Endometrial microvascular endothelial cells (primary cell): ENCODE results near the gene RAD51B. TPM values are rescaled to one million over a fixed set of nuclear protein-coding genes. Genes with fewer than 3 reads are reported as not detected.
"Not testable (repeated sequence)": the region's sequence is repeated elsewhere in the genome, so short reads cannot be mapped to it uniquely, and the experiment has no call there.

Source experiments
- in situ Hi-C: cut with HindIII; loops from 2 replicates; pipeline ENCODE4 v1.10.0; 2017; ENCODE audit warnings: low sequenced_read_pairs, low pct_unique_long_range_greater_than_20kb; ENCODE audit errors: inconsistent ontology term
- total RNA-seq: library from RNA; depleted of rRNA; stranded (reverse); fragments of >200 nt; gene quantifications from one replicate; pipeline ENCODE4 v1.2.3, GENCODE V29; 2015; ENCODE audit errors: inconsistent ontology term

Gene RAD51B
- total RNA-seq, 1 donor from 2014 or later = 16.4 TPM

DNA sequence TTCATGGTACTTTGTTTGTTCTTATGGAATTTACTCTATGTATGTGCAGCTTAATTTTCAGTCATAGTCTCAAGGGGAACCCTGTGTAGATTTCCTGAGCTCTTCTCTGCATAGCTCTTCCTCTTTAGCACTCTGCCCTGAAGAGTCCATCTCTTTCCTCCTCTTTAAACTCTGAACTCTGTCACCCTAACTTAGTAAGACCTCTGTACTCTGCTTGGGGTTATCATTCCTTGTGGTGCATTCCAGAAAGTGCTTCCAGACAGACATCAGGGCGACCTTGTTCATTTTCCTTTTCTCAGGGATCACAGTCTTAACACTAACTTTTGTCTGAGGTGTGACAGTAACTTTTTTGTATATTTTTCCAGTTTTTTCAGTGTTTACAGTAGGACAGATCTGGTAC is 179.3 kb downstream of the RAD51B start:
- in situ Hi-C loops = no loop called here

DNA sequence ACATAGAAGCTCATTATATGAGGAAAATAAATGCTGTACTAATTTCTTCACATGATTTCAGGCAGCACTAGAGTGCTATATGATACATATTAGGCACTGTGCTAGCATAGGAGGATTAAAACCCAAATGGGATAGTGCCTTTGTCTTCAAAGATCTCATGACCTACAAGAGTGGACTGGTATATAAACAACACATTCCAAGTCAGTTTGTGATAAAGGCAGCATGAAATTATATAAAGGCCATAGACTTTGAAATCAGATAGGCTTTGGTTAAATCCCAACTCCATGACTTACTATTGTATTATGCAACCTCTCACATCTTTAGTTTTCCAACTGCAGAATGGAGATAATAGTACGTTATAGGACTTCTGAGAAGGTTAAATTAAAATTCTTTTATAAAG is 179.7 kb downstream of the RAD51B start:
- in situ Hi-C loops = no loop called here

GRCh38 chr14:67999705-68000384 is 180.3 kb downstream of the RAD51B start:
- in situ Hi-C loops = no loop called here

DNA sequence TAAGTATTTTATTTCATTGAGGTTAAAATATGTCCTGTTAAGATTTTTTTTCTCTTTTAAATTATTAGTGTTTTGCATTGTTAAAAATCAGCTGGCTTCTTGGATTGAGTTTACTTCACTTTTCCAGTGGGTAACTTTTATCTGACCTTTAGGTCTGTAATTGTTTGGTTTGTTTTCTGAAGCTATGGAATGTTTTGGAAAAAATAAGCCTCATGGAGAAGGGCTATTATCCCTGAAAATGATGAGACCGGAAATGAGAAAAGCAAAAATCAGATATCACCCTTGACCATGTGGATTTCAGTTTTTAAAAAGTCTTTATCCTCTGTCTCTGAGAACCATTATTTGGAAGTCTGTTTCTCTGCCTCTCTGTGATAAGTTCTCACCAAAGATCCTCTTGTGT is 180.9 kb downstream of the RAD51B start:
- in situ Hi-C loops = no loop called here

DNA sequence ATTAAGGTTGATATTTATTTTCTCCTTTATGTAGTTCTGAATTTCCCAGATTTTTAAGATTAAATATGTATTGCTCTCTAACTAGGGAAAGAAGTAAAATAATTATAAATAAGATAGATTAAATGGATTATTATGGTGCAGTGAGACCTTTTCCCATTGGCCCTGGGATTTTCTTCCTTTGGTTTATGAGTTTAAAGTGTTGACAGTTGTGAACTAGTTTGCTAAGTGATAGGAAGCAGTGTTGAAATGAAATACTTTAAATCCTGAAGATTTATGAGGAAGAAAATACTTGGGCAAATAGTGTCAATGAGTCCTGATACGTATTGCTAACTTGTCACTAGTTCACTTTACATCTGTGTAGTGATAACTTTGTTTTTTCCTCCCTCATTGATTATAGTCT is 188.9 kb downstream of the RAD51B start:
- in situ Hi-C loops = no loop called here

DNA sequence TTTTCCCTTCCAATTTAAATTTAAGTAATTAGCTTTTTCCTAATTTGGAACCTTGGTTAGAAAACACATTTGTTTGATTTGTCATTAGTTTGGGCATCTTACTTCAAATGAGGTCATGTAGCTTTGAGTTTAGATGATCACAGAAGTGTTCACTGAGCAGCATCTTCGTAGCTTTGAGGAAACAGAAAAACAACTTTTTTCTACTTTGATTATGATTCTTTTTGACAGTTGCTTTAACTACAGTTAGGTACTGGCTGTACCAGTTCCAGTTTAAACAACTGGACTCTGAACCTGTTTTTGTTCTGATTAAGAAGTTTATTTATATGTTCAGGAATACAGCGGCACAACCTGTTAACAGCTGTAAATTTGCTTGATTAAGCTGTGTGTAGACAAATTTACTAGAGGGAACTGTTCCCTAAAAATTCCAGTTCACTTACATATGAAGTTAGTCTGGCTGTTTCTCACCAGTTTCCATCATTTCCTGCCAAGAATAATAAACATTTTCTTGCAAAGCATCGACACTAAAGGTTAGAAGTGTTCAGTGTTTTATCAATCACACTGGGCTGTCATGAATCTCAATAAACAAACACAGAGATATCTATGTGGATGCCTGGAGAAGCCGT is 191.9 kb downstream of the RAD51B start:
- in situ Hi-C loops = no loop called here

DNA sequence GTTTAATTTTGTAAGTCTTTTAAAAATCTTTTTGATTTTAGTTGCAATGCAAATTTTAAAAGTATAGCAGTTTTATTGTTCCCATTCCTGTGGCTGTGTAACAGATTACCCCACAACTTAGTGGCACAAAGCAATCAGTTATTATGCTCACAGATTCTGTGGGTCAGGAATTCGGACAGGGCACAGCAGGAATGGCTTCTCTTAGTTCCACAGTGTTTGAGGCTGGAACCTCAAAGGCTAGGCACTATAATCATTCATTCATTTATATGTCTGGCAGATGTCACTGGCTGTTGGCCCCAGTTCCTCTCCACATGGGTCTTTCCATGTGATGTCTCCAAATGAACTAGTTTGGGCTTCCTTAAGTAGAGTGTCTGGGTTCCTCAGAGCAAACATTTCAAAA is 193.3 kb downstream of the RAD51B start:
- in situ Hi-C loops = no loop called here

GRCh38 chr14:68013326-68013725 is 193.7 kb downstream of the RAD51B start:
- in situ Hi-C loops = no loop called here

DNA sequence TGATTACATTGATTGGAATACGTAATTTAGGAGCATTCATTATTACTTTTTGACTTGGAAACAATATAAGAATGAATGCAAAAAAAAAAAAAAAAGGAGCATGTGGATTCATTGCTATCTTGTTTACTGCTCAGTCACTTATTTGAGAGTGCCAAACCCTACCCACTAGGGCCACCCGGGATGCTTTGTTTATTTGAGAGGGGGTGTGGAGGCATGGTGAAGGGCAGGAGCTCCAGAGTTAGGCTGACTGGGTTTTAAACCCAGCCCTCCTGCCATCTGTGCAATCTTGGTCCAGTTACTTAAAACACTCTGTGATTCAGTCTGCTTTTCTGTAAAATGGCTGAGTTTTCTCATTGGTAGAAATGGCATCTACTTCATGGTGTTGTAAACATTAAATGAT is 195.2 kb downstream of the RAD51B start:
- in situ Hi-C loops = no loop called here

DNA sequence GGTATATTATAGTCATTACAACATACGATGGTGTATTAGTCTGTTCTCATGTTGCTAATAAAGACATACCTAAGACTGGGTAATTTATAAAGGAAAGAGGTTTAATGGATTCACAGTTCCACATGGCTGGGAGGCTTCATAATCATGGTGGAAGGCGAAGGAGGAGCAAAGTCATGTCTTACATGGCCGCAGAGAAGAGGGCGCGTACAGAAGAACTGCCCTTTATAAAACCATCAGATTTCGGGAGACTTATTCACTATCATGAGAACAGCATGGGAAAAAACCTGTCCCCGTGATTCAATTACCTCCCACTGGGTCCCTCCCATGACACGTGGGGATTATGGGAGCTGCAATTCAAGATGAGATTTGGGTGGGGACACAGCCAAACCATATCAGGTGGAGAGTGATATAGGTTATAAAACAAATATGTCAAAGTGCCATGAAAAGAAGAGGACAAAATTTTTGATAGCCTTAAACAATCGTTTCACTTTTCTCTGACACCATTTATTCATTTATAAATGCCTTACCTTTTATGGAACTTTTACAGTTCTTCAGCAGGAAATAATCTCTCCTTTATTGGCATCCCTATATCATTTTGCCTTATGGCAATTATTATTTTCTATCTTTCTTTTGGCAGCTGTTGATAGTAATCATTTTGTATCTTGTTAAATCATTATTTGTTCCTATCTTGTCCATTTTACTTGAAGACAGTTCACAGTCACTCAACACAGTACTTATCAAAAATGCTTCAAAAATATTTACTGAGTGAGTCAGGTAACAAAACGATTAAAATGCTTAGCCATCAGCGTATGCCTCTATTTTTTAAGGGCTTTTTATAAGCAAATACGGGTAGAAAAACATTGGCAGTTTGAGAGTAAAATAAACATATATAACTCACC is 196.0 kb downstream of the RAD51B start:
- in situ Hi-C loops = no loop called here

DNA sequence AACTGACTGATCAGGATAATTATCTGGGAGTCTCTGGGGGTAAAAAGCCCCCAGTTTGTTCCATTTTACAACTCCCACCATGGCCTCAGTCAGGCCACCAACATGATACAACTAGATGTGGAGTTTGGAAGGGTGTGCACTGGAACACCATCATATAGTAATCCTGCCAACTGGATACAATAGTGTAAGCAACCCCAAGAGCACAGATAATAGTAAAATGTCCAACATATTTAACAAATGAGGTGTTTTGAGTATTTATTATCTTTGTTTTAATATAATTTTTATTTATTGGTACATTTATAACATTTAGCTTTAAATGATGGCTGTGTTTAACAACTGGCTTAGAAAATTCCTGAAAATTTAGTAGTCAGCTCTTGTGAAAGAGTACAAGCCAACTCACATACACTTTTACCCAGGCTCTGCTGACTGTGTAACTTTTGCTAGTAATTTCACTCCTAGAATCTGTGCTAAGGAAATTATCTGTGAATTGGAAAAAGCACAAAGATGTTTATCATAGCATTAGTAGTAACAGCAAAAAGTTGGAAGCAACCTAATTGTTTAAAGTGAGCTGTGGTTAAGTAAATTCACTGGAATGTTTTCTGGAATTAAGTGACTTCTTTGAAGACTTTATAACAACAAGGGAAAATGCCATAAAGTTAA is 196.8 kb downstream of the RAD51B start:
- in situ Hi-C loops = no loop called here

- in situ Hi-C loops = no loop called here
Measured at GRCh38 chr14:68018598-68018997, 199.0 kb downstream of the RAD51B start.

DNA sequence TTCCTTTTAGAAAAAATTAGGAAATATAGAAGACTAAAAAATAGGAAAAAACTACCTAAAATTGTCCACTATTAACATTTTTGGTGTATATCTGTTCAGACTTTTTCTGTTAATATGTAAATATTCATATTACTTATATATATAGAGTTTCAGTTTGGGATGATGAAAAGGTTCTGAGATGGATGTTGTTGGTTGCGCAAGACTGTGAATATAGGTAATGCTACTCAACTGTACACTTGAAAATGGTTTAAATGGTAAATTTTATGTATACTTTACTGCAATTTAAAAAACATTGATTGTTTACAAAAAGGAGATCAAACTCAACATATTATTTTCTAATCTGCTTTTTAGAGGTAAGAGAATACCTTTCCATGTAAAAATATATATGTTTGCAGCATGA is 200.9 kb downstream of the RAD51B start:
- in situ Hi-C loops = no loop called here

DNA sequence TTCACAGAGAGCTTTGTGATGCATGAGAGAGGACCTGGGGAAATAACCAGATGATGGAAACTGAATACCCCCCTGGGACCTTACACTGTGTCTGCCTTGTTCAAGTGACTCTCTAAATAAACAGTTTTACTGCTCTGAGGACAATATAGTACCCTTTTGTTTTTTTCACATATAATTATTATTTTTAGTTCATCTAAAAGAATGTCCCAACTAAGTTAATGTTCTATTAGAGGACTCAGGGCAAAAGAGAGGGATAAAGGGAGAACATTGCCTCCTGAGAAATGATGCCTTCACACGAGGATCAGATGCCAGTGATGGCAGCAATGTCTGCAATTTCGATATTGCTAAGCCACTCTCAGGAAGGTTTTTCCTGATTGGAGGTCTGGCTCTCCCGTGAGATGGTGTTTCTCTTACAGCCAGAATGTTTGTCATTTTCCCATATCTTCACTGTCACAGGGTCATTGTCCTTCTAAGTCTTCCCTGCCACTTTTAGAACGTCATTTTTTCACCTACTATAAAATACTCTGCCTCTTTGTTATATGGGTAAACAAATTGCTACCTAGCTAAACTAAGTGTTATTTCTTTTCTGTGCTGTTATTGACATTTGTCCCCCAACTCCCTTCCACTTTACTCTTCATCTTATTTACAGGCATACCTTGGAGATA is 201.6 kb downstream of the RAD51B start:
- in situ Hi-C loops = no loop called here

DNA sequence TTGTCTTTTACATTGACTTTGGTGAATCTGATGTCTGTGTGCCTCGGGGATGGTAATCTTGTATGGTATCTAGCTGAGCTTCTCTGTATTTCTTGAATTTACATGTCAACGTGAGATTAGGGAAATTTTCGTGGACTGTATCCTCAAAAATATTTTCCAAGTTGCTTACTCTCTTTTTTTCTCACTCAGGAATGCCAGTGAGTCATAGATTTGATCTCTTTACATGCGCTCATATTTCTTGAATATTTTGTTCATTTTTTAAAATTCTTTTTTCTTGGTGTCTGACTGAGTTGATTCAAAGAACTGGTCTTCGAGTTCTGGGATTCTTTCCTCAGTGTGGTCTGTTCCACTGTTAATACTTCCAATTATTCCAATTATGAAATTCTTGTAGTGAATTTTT is 207.7 kb downstream of the RAD51B start:
- in situ Hi-C loops = no loop called here

DNA sequence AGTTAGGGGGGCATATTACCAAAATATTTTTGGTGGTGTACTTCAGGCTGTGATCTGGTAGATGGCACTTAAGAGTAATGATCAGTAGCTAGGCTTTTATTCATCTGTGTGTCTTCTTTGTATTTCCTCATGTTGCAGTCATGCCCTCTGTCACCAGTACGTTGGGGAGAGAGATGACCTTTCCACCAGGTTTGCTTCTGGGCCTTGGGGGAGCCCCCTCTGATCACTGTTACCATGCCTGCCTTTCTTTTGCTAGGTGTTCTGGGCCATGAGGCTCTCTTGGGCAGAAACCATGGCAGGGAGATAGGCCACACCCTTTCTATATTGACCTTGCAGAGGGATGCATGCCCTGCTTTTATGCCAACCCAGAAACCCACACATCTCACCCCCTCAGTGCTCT is 208.5 kb downstream of the RAD51B start:
- in situ Hi-C loops = no loop called here

- in situ Hi-C loops = not testable (repeated sequence)
Measured at GRCh38 chr14:68031011-68031410, 211.4 kb downstream of the RAD51B start.

- in situ Hi-C loops = no loop called here
Measured at GRCh38 chr14:68032154-68032553, 212.6 kb downstream of the RAD51B start.

- in situ Hi-C loops = no loop called here
Measured at GRCh38 chr14:68033336-68033932, 213.9 kb downstream of the RAD51B start.
